Activated naive CD4-positive, alpha-beta T cell treated with anti-CD3 and anti-CD28 coated beads, Interleukin-2, amount 50 U/mL, for 72 hours (primary cell): ENCODE results near the gene GAS2L1. TPM values are rescaled to one million over a fixed set of nuclear protein-coding genes. Genes with fewer than 3 reads are reported as not detected.
"Not testable (repeated sequence)": the region's sequence is repeated elsewhere in the genome, so short reads cannot be mapped to it uniquely, and the experiment has no call there.

Experiments used
- ATAC-seq, 2 donors: fragments of 150-1000 bp; cut with Tn5 transposase; 2 replicates each; pipeline ENCODE4 v1.10.0; 2021; ENCODE audit warnings: mild to moderate bottlenecking in 2 of 2, moderate library complexity in 2 of 2
- DNase-seq, 2 donors: peaks; one replicate each; pipeline ENCODE4 v3.0.0; 2021 to 2022; ENCODE audit warnings: low spot score in 2 of 2
- H3K27ac Mint-ChIP-seq, 2 donors: one replicate each; pipeline ENCODE4 v1.8.0; 2022; ENCODE audit warnings: mild to moderate bottlenecking in 2 of 2, mixed read lengths in 2 of 2
- H3K36me3 Mint-ChIP-seq, 2 donors: one replicate each; pipeline ENCODE4 v1.8.0; 2022; ENCODE audit warnings: mixed read lengths in 2 of 2
- H3K9me3 Mint-ChIP-seq, 2 donors: one replicate each; pipeline ENCODE4 v1.8.0; 2022; ENCODE audit warnings: mixed read lengths in 2 of 2
- total RNA-seq, 2 donors: library from RNA; stranded (reverse); gene quantifications; one replicate each; pipeline ENCODE4 v1.2.3, GENCODE V29; 2022

GAS2L1 gene
- total RNA-seq, 2 donors from 2014 or later: 0.36 to 1.5 TPM

- ATAC-seq (no peak), DNase-seq (no peak)
- H3K27ac Mint-ChIP-seq: peak overlapping the region in 1 of 2 donors; percentile 14
- no peaks in the 10 kb centered on the region for H3K9me3 Mint-ChIP-seq
- peaks cover 0 to 4% of the 10 kb centered on the region in 2 donors for H3K36me3 Mint-ChIP-seq
Observed at GRCh38 chr22:29341056-29341848, 34.8 kb downstream of the GAS2L1 start.

GRCh38 chr22:29341849-29342127 is 35.3 kb downstream of the GAS2L1 start:
- peaks cover 0 to 4% of the 10 kb centered on the region in 2 donors for H3K36me3 Mint-ChIP-seq
- no peak for ATAC-seq
- no peak for DNase-seq
- H3K9me3 Mint-ChIP-seq: no peaks in the 10 kb centered on the region
- peak overlapping the region in 1 of 2 donors; percentile 45 for H3K27ac Mint-ChIP-seq

- peak overlapping the region in 1 of 2 donors; percentile 45 for H3K27ac Mint-ChIP-seq
- no peaks in the 10 kb centered on the region for H3K9me3 Mint-ChIP-seq
- H3K36me3 Mint-ChIP-seq: peaks cover 0 to 4% of the 10 kb centered on the region in 2 donors
Observed at GRCh38 chr22:29342177-29342576, 35.7 kb downstream of the GAS2L1 start.

GRCh38 chr22:29342577-29343312 is 36.3 kb downstream of the GAS2L1 start:
- DNase-seq (no peak), ATAC-seq (no peak)
- Mint-ChIP-seq H3K9me3 (no peaks in the 10 kb centered on the region), H3K27ac (peak overlapping the region; percentile 7 to 87), H3K36me3 (peaks cover 0 to 4% of the 10 kb centered on the region in 2 donors)

More at GRCh38 chr22:29342177-29342576, 35.7 kb downstream of the GAS2L1 start:
- ATAC-seq (no peak), DNase-seq (no peak)

- no peaks in the 10 kb centered on the region for H3K9me3 Mint-ChIP-seq
- ATAC-seq (peak; percentile 33 to 80), DNase-seq (no peak)
- peaks cover 0 to 4% of the 10 kb centered on the region in 2 donors for H3K36me3 Mint-ChIP-seq
- H3K27ac Mint-ChIP-seq: peak overlapping the region; percentile 7 to 87
Observed at GRCh38 chr22:29343313-29343805, 36.9 kb downstream of the GAS2L1 start.

GRCh38 chr22:29344137-29344536 is 37.7 kb downstream of the GAS2L1 start:
- Mint-ChIP-seq H3K36me3 (peaks cover 0 to 4% of the 10 kb centered on the region in 2 donors), H3K9me3 (no peaks in the 10 kb centered on the region), H3K27ac (no peak overlapping the region)
- no peak for DNase-seq
- no peak for ATAC-seq

- not testable (repeated sequence) for ATAC-seq, DNase-seq, H3K36me3 Mint-ChIP-seq, H3K27ac Mint-ChIP-seq, H3K9me3 Mint-ChIP-seq
Observed at GRCh38 chr22:29344889-29345288, 38.4 kb downstream of the GAS2L1 start.

GRCh38 chr22:29345932-29346331 is 39.5 kb downstream of the GAS2L1 start:
- no peaks in the 10 kb centered on the region for H3K36me3 Mint-ChIP-seq
- no peaks in the 10 kb centered on the region for H3K9me3 Mint-ChIP-seq
- no peak overlapping the region for H3K27ac Mint-ChIP-seq
- no peak for DNase-seq
- ATAC-seq: no peak

- no peak overlapping the region for H3K27ac Mint-ChIP-seq
- ATAC-seq (no peak), DNase-seq (no peak)
- no peaks in the 10 kb centered on the region for H3K9me3 Mint-ChIP-seq
- peaks cover 0 to 6% of the 10 kb centered on the region in 2 donors for H3K36me3 Mint-ChIP-seq
Observed at GRCh38 chr22:29346659-29347058, 40.2 kb downstream of the GAS2L1 start.

- H3K9me3 Mint-ChIP-seq: no peaks in the 10 kb centered on the region
- peaks cover 0 to 6% of the 10 kb centered on the region in 2 donors for H3K36me3 Mint-ChIP-seq
- ATAC-seq: no peak
- no peak for DNase-seq
- H3K27ac Mint-ChIP-seq: no peak overlapping the region
Observed at GRCh38 chr22:29348041-29348440, 41.6 kb downstream of the GAS2L1 start.

- DNase-seq (no peak), ATAC-seq (no peak)
- peaks cover 0 to 6% of the 10 kb centered on the region in 2 donors for H3K36me3 Mint-ChIP-seq
- no peaks in the 10 kb centered on the region for H3K9me3 Mint-ChIP-seq
- no peak overlapping the region for H3K27ac Mint-ChIP-seq
Observed at GRCh38 chr22:29348956-29349355, 42.5 kb downstream of the GAS2L1 start.

GRCh38 chr22:29351042-29351441 is 44.6 kb downstream of the GAS2L1 start:
- ATAC-seq (no peak), DNase-seq (no peak)
- peaks cover 0 to 11% of the 10 kb centered on the region in 2 donors for H3K36me3 Mint-ChIP-seq
- no peak overlapping the region for H3K27ac Mint-ChIP-seq
- no peaks in the 10 kb centered on the region for H3K9me3 Mint-ChIP-seq

- DNase-seq (no peak), ATAC-seq (no peak)
- Mint-ChIP-seq H3K27ac (no peak overlapping the region), H3K36me3 (peaks cover 0 to 11% of the 10 kb centered on the region in 2 donors), H3K9me3 (no peaks in the 10 kb centered on the region)
Observed at GRCh38 chr22:29351891-29352290, 45.4 kb downstream of the GAS2L1 start.

- Mint-ChIP-seq H3K27ac (no peak overlapping the region), H3K36me3 (peaks cover 0 to 11% of the 10 kb centered on the region in 2 donors), H3K9me3 (no peaks in the 10 kb centered on the region)
- ATAC-seq (no peak), DNase-seq (no peak)
Observed at GRCh38 chr22:29352778-29353177, 46.3 kb downstream of the GAS2L1 start.

- DNase-seq (no peak), ATAC-seq (no peak)
- no peaks in the 10 kb centered on the region for H3K9me3 Mint-ChIP-seq
- peaks cover 0 to 11% of the 10 kb centered on the region in 2 donors for H3K36me3 Mint-ChIP-seq
- H3K27ac Mint-ChIP-seq: peak overlapping the region in 1 of 2 donors; percentile 44
Observed at GRCh38 chr22:29353286-29353685, 46.8 kb downstream of the GAS2L1 start.

- Mint-ChIP-seq H3K27ac (no peak overlapping the region), H3K9me3 (no peaks in the 10 kb centered on the region), H3K36me3 (peaks cover 0 to 11% of the 10 kb centered on the region in 2 donors)
- ATAC-seq: no peak
- no peak for DNase-seq
Observed at GRCh38 chr22:29353860-29354259, 47.4 kb downstream of the GAS2L1 start.

- not testable (repeated sequence) for H3K36me3 Mint-ChIP-seq, ATAC-seq, H3K27ac Mint-ChIP-seq, DNase-seq, H3K9me3 Mint-ChIP-seq
Observed at GRCh38 chr22:29357193-29357890, 50.9 kb downstream of the GAS2L1 start.
